Measurements from ENCODE around the gene ASTL.

ASTL gene

GRCh38 chr2:96136129-96136720 lies 2.1 kb downstream of the ASTL start:
- ATAC-seq: no peak
- TF ChIP-seq, protein P1, sequence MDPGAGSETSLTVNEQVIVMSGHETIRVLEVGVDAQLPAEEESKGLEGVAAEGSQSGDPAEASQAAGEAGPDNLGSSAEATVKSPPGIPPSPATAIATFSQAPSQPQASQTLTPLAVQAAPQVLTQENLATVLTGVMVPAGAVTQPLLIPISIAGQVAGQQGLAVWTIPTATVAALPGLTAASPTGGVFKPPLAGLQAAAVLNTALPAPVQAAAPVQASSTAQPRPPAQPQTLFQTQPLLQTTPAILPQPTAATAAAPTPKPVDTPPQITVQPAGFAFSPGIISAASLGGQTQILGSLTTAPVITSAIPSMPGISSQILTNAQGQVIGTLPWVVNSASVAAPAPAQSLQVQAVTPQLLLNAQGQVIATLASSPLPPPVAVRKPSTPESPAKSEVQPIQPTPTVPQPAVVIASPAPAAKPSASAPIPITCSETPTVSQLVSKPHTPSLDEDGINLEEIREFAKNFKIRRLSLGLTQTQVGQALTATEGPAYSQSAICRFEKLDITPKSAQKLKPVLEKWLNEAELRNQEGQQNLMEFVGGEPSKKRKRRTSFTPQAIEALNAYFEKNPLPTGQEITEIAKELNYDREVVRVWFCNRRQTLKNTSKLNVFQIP (CRISPR knock-in tag; IDR thresholded peaks at IDR 0.05; ENCODE audit: borderline replicate concordance, low read depth): no peak
- no peak for TF ChIP-seq OSR1 (CRISPR knock-in tag; IDR thresholded peaks at IDR 0.05)
- TF ChIP-seq ISL1 (CRISPR knock-in tag; IDR thresholded peaks at IDR 0.05): no peak
- TF ChIP-seq TCF4 (CRISPR knock-in tag; IDR thresholded peaks at IDR 0.05; ENCODE audit: borderline replicate concordance): no peak
- TF ChIP-seq ZFP3 (CRISPR knock-in tag; IDR thresholded peaks at IDR 0.05): no peak

GRCh38 chr2:96135621-96136020 lies 2.7 kb downstream of the ASTL start:
- no peak for ATAC-seq
- TF ChIP-seq, protein P2, sequence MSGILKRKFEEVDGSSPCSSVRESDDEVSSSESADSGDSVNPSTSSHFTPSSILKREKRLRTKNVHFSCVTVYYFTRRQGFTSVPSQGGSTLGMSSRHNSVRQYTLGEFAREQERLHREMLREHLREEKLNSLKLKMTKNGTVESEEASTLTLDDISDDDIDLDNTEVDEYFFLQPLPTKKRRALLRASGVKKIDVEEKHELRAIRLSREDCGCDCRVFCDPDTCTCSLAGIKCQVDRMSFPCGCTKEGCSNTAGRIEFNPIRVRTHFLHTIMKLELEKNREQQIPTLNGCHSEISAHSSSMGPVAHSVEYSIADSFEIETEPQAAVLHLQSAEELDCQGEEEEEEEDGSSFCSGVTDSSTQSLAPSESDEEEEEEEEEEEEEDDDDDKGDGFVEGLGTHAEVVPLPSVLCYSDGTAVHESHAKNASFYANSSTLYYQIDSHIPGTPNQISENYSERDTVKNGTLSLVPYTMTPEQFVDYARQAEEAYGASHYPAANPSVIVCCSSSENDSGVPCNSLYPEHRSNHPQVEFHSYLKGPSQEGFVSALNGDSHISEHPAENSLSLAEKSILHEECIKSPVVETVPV (CRISPR knock-in tag; IDR thresholded peaks at IDR 0.05): no peak
- TF ChIP-seq CREB5 (CRISPR knock-in tag; IDR thresholded peaks at IDR 0.05; ENCODE audit: low read depth) (no peak), TCF4 (CRISPR knock-in tag; IDR thresholded peaks at IDR 0.05; ENCODE audit: borderline replicate concordance) (no peak), GLIS3 (CRISPR knock-in tag; IDR thresholded peaks at IDR 0.05) (no peak), ZNF8 (CRISPR knock-in tag; IDR thresholded peaks at IDR 0.05) (no peak), ZNF70 (CRISPR knock-in tag; IDR thresholded peaks at IDR 0.05) (no peak), RARB (CRISPR knock-in tag; IDR thresholded peaks at IDR 0.05) (no peak), ZFP30 (CRISPR knock-in tag; IDR thresholded peaks at IDR 0.05) (no peak), ARNTL (CRISPR knock-in tag; IDR thresholded peaks at IDR 0.05; ENCODE audit: borderline replicate concordance, low read depth) (no peak)

DNA sequence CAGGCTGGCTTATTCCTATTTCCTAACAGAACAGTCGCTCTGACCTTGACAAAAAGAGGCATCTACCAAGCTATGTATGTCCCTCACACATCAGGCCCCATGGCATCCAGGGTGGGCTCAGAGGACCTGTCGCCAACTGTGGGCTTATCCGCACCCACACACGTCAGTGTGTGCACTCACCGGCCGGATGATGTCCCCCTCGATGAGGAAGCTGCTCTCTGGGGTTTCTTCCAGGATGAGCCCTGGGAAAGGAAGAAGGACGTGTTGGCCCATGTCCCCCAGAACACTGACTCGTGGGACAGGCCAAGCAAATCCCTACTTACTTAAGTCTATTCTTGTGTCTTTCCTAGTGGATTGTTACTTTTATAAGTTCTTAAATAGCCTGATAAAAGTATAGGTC lies 3.1 kb downstream of the ASTL start:
- no peak for ATAC-seq

More for the DNA sequence above, 3.1 kb downstream of the ASTL start:
- TF ChIP-seq ZNF8 (CRISPR knock-in tag; IDR thresholded peaks at IDR 0.05): no peak
- no peak for TF ChIP-seq CREB5 (CRISPR knock-in tag; IDR thresholded peaks at IDR 0.05; ENCODE audit: low read depth)
- no peak for TF ChIP-seq ZFP30 (CRISPR knock-in tag; IDR thresholded peaks at IDR 0.05)
- no peak for TF ChIP-seq BACH2 (CRISPR knock-in tag; IDR thresholded peaks at IDR 0.05; ENCODE audit: borderline replicate concordance)
- TF ChIP-seq, protein P3, sequence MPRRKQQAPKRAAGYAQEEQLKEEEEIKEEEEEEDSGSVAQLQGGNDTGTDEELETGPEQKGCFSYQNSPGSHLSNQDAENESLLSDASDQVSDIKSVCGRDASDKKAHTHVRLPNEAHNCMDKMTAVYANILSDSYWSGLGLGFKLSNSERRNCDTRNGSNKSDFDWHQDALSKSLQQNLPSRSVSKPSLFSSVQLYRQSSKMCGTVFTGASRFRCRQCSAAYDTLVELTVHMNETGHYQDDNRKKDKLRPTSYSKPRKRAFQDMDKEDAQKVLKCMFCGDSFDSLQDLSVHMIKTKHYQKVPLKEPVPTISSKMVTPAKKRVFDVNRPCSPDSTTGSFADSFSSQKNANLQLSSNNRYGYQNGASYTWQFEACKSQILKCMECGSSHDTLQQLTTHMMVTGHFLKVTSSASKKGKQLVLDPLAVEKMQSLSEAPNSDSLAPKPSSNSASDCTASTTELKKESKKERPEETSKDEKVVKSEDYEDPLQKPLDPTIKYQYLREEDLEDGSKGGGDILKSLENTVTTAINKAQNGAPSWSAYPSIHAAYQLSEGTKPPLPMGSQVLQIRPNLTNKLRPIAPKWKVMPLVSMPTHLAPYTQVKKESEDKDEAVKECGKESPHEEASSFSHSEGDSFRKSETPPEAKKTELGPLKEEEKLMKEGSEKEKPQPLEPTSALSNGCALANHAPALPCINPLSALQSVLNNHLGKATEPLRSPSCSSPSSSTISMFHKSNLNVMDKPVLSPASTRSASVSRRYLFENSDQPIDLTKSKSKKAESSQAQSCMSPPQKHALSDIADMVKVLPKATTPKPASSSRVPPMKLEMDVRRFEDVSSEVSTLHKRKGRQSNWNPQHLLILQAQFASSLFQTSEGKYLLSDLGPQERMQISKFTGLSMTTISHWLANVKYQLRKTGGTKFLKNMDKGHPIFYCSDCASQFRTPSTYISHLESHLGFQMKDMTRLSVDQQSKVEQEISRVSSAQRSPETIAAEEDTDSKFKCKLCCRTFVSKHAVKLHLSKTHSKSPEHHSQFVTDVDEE (CRISPR knock-in tag; IDR thresholded peaks at IDR 0.05): no peak
- TF ChIP-seq, protein P1 (CRISPR knock-in tag; IDR thresholded peaks at IDR 0.05; ENCODE audit: borderline replicate concordance, low read depth): no peak
- no peak for TF ChIP-seq ZFP3 (CRISPR knock-in tag; IDR thresholded peaks at IDR 0.05)
- TF ChIP-seq ARNTL (CRISPR knock-in tag; IDR thresholded peaks at IDR 0.05; ENCODE audit: borderline replicate concordance, low read depth): no peak
- TF ChIP-seq ESRRG (CRISPR knock-in tag; IDR thresholded peaks at IDR 0.05): no peak
- no peak for TF ChIP-seq PPARA (CRISPR knock-in tag; IDR thresholded peaks at IDR 0.05; ENCODE audit: borderline replicate concordance)
- TF ChIP-seq TOX (CRISPR knock-in tag; IDR thresholded peaks at IDR 0.05; ENCODE audit: borderline replicate concordance): no peak
- no peak for TF ChIP-seq ZNF565 (CRISPR knock-in tag; conservative IDR thresholded peaks at IDR 0.05; ENCODE audit: low read depth)
- TF ChIP-seq GLIS3 (CRISPR knock-in tag; IDR thresholded peaks at IDR 0.05): no peak
- TF ChIP-seq ZC3H10 (CRISPR knock-in tag; IDR thresholded peaks at IDR 0.05): no peak
- TF ChIP-seq ZNF70 (CRISPR knock-in tag; IDR thresholded peaks at IDR 0.05): no peak
- no peak for TF ChIP-seq TCF4 (CRISPR knock-in tag; IDR thresholded peaks at IDR 0.05; ENCODE audit: borderline replicate concordance)
- no peak for TF ChIP-seq SNAI2 (CRISPR knock-in tag; IDR thresholded peaks at IDR 0.05)
